NB4 (cell line): ENCODE measurements around the gene RARRES1.

ENCODE experiments used
- POLR2A ChIP-seq: IDR thresholded peaks from 2 replicates; pipeline ENCODE4 v1.6.1; 2011; ENCODE audit warnings: mild to moderate bottlenecking; ENCODE audit not compliant: insufficient read length; ENCODE audit errors: extremely low read depth
- TF ChIP-seq, protein P1 (sequence below): IDR thresholded peaks from one replicate; pipeline ENCODE4 v1.5.1; 2012; ENCODE audit warnings: low read depth, low read length
- TF ChIP-seq, protein P2 (sequence below): IDR thresholded peaks from 2 replicates; pipeline ENCODE4 v1.6.1; 2011; ENCODE audit warnings: low read depth, low read length

DNA sequence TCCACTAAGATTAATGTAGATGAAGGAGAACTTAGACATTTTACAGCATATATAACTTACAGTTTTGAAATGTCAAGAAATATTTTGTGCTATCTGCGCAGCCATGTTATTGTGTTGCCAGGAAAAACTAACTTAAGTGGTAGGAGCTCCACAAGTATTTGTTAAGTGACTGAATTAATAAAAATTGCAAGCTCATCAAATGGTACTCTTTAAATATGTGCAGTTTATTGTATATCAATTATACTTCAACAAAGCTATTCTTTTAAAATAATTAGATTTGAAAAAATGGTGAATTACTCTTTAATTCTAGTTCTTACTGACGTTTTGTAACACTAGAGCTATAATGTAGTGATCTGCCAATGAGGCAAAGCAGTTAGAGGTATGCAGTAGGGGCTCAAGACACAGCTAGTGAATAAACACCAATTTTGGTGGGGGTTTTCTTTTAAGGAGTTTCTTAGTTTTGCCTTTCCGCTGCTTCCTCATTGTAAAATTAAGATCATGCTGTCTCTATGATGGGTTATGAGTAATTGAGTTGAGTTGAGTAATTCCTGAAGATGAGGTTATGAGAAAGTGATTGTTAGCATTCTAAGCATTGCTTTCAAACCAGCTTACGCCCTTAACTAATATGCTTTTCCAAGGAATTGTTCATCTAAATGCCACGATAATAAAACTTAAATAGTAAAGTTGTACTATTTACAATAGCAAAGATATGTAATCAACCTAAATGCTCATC is 48.9 kb downstream of the RARRES1 start:
- no peak for TF ChIP-seq POLR2A
- TF ChIP-seq, protein P1, sequence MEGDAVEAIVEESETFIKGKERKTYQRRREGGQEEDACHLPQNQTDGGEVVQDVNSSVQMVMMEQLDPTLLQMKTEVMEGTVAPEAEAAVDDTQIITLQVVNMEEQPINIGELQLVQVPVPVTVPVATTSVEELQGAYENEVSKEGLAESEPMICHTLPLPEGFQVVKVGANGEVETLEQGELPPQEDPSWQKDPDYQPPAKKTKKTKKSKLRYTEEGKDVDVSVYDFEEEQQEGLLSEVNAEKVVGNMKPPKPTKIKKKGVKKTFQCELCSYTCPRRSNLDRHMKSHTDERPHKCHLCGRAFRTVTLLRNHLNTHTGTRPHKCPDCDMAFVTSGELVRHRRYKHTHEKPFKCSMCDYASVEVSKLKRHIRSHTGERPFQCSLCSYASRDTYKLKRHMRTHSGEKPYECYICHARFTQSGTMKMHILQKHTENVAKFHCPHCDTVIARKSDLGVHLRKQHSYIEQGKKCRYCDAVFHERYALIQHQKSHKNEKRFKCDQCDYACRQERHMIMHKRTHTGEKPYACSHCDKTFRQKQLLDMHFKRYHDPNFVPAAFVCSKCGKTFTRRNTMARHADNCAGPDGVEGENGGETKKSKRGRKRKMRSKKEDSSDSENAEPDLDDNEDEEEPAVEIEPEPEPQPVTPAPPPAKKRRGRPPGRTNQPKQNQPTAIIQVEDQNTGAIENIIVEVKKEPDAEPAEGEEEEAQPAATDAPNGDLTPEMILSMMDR, result no peak
- TF ChIP-seq, protein P2, sequence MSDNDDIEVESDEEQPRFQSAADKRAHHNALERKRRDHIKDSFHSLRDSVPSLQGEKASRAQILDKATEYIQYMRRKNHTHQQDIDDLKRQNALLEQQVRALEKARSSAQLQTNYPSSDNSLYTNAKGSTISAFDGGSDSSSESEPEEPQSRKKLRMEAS, result no peak
